Prostate gland (tissue), 2 donors: Measurements from ENCODE around the gene LYRM4.

Source experiments
- POLR2A ChIP-seq: fragments of 450-650 bp; IDR thresholded peaks from one replicate; pipeline ENCODE4 v1.6.1; 2016; ENCODE audit warnings: antibody characterized with exemption, mild to moderate bottlenecking
- TF ChIP-seq, protein P1 (sequence below), 4 experiments: fragments of 200-600 bp in 2 of 4; fragments of 450-650 bp in 2 of 4; sonication (generic) in 2 of 4; IDR thresholded peaks; 1 replicate in 3 of 4; 2 replicates in 1 of 4; pipeline ENCODE4 v1.5.1; 2016 to 2019; ENCODE audit warnings: antibody characterized with exemption in 4 of 4, mild to moderate bottlenecking in 2 of 4, moderate library complexity in 2 of 4

DNA sequence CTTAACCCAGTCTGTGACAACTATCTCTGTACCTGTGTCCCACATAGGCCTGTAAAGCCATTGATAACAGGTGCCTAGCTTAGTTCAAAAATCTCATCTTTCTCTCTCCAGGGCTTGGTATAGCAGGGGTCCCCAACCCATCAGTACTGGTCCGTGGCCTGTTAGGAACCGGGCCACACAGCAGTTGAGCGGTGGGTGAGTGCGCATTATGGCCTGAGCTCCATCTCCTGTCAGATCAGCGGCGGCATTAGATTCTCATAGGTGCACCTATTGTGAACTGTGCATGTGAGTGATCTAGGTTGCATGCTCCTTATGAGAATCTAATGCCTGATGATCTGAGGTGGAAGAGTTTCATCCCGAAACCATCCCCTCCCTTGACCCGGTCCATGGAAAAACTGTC is 3.4 kb downstream of the LYRM4 start:
- TF ChIP-seq, protein P1, sequence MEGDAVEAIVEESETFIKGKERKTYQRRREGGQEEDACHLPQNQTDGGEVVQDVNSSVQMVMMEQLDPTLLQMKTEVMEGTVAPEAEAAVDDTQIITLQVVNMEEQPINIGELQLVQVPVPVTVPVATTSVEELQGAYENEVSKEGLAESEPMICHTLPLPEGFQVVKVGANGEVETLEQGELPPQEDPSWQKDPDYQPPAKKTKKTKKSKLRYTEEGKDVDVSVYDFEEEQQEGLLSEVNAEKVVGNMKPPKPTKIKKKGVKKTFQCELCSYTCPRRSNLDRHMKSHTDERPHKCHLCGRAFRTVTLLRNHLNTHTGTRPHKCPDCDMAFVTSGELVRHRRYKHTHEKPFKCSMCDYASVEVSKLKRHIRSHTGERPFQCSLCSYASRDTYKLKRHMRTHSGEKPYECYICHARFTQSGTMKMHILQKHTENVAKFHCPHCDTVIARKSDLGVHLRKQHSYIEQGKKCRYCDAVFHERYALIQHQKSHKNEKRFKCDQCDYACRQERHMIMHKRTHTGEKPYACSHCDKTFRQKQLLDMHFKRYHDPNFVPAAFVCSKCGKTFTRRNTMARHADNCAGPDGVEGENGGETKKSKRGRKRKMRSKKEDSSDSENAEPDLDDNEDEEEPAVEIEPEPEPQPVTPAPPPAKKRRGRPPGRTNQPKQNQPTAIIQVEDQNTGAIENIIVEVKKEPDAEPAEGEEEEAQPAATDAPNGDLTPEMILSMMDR (IDR thresholded peaks at IDR 0.05), result no peak
- TF ChIP-seq POLR2A, result no peak
